ENCODE data around the gene CCT3. TPM values are rescaled to one million over a fixed set of nuclear protein-coding genes. Genes with fewer than 3 reads are reported as not detected.

The CCT3 gene
- total RNA-seq, 1 donor from 2014 or later, result 343 TPM

DNA sequence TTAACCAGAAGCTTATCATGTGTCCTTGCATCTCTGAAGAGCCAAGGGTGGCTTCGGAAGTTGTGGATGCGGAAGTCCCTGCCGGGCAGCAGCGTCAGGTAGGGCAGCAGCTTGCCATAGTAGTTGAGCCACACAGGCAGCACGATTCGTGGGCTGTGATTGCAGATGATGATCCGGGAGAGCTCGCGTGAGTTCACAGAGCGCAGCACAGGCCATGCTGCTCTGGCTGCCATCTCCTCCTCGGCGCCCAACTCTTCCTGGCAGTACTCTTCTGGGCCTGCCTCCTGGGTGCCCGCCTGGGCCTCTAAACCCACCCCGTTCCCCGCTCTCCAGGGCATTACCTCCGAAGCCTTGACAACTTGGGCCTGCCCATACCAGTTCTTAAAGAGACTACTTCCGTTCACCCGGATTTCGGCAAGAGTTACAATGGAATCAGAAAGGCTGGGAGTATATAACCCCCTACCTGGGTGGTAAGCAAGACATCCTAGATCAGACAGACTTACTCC, 39.2 kb downstream of the CCT3 start, which contains the start of gene VHLL:
TSS of gene VHLL (minus strand) at position 456 of the 506 bp plus-strand sequence. CDS start at position 338, 118 bp downstream.
- Mint-ChIP-seq H3K27ac (ENCODE audit: unreplicated experiment) (no peak within 1 kb of the TSS), H3K27me3 (ENCODE audit: low read depth) (no peaks in the 10 kb centered on the region), H3K9me3 (no peaks in the 10 kb centered on the region), H3K4me3 (peak within 1 kb of the TSS; percentile 49), H3K36me3 (ENCODE audit: low read depth) (no peaks in the 10 kb centered on the region), H3K4me1 (peaks cover 15% of the 10 kb centered on the region)
- no peak for DNase-seq (ENCODE audit: low read depth, low spot score)
- TF ChIP-seq, protein P1, sequence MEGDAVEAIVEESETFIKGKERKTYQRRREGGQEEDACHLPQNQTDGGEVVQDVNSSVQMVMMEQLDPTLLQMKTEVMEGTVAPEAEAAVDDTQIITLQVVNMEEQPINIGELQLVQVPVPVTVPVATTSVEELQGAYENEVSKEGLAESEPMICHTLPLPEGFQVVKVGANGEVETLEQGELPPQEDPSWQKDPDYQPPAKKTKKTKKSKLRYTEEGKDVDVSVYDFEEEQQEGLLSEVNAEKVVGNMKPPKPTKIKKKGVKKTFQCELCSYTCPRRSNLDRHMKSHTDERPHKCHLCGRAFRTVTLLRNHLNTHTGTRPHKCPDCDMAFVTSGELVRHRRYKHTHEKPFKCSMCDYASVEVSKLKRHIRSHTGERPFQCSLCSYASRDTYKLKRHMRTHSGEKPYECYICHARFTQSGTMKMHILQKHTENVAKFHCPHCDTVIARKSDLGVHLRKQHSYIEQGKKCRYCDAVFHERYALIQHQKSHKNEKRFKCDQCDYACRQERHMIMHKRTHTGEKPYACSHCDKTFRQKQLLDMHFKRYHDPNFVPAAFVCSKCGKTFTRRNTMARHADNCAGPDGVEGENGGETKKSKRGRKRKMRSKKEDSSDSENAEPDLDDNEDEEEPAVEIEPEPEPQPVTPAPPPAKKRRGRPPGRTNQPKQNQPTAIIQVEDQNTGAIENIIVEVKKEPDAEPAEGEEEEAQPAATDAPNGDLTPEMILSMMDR (conservative IDR thresholded peaks at IDR 0.05), result no peak

DNA sequence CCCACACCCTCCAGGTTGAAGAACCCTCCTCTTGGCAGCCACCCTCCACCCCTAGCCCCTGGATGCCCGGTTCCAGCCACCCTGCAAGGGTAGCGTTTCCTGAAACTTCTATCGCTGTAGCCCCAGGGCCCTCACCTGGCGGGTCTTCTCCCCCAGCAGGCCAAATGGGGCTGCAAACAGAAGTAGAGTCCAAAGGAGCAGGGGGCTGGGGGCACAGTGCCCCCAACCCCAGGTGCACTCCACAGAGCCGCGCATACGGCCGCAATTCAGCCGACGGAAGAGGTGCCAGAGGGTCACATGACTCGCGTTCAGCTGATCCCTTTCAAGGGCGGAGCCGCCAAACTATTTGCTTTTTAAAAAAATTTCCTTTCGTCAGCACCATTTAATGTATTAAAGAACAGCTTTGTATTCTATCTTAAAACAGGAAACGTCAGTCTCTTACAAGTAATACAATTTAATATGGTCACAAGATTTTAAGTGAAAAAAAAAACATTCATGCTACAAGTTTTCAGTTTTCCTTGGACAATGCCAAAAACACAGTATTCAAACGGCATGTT, 42.6 kb downstream of the CCT3 start, which contains the start of gene GLMP:
TSS of gene GLMP (minus strand) at position 289 of the 557 bp plus-strand sequence. CDS start at position 255, 34 bp downstream.
- no peak within 1 kb of the TSS for H3K27ac Mint-ChIP-seq (ENCODE audit: unreplicated experiment)
- H3K36me3 Mint-ChIP-seq (ENCODE audit: low read depth), result no peaks in the 10 kb centered on the region
- peaks cover 23% of the 10 kb centered on the region for H3K4me1 Mint-ChIP-seq
- H3K9me3 Mint-ChIP-seq, result no peaks in the 10 kb centered on the region
- H3K4me3 Mint-ChIP-seq, result peak within 1 kb of the TSS; percentile 88
- TF ChIP-seq, protein P1 (conservative IDR thresholded peaks at IDR 0.05), result no peak
- DNase-seq (ENCODE audit: low read depth, low spot score), result peak; percentile 23
- H3K27me3 Mint-ChIP-seq (ENCODE audit: low read depth), result no peaks in the 10 kb centered on the region

DNA sequence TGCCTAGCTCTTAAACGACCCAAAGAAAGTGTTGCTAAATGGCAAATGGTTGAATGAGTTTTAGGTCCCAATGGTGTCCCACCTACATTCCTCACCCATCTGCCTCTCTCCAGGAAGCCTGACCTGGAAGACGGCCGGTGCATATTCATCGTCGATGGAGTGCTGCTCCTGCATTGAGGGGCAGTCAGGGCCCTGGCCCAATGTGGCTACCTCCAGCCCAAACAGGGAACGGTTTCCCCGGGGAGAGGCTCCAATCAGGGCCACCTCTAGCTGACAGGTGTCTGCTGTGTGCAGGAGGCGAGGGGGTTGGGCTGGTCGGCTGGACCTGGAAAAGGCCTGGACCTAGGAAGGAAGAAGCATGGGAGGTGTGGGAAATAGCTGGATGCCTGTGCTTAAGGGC, 44.2 kb downstream of the CCT3 start:
- Mint-ChIP-seq H3K4me1 (peaks cover 23% of the 10 kb centered on the region), H3K9me3 (no peaks in the 10 kb centered on the region), H3K27ac (ENCODE audit: unreplicated experiment) (no peak overlapping the region), H3K4me3 (no peak overlapping the region), H3K36me3 (ENCODE audit: low read depth) (no peaks in the 10 kb centered on the region), H3K27me3 (ENCODE audit: low read depth) (no peaks in the 10 kb centered on the region)
- no peak for DNase-seq (ENCODE audit: low read depth, low spot score)
- TF ChIP-seq, protein P1 (conservative IDR thresholded peaks at IDR 0.05), result no peak

DNA sequence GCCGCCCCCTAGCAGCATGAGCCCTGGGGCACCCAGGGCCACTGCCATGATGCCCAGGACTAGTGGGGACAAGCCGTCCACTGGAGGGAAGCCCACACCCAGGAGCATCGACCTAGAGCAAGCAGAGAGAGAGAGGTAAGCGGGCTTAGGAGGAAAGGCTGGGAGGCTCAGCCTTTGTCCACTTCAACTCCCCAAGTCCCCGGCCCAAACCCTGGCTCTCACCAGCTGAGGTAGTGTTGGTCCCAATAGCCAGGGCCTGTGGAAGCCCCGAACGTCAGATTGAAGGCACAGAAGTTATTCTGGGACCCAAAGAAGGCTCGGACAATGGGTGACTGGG, 45.0 kb downstream of the CCT3 start:
- TF ChIP-seq, protein P1 (conservative IDR thresholded peaks at IDR 0.05), result no peak
- Mint-ChIP-seq H3K27ac (ENCODE audit: unreplicated experiment) (peak overlapping the region; percentile 93), H3K4me1 (peaks cover 23% of the 10 kb centered on the region), H3K9me3 (no peaks in the 10 kb centered on the region), H3K4me3 (peak overlapping the region; percentile 41), H3K36me3 (ENCODE audit: low read depth) (no peaks in the 10 kb centered on the region), H3K27me3 (ENCODE audit: low read depth) (no peaks in the 10 kb centered on the region)
- DNase-seq (ENCODE audit: low read depth, low spot score), result no peak

DNA sequence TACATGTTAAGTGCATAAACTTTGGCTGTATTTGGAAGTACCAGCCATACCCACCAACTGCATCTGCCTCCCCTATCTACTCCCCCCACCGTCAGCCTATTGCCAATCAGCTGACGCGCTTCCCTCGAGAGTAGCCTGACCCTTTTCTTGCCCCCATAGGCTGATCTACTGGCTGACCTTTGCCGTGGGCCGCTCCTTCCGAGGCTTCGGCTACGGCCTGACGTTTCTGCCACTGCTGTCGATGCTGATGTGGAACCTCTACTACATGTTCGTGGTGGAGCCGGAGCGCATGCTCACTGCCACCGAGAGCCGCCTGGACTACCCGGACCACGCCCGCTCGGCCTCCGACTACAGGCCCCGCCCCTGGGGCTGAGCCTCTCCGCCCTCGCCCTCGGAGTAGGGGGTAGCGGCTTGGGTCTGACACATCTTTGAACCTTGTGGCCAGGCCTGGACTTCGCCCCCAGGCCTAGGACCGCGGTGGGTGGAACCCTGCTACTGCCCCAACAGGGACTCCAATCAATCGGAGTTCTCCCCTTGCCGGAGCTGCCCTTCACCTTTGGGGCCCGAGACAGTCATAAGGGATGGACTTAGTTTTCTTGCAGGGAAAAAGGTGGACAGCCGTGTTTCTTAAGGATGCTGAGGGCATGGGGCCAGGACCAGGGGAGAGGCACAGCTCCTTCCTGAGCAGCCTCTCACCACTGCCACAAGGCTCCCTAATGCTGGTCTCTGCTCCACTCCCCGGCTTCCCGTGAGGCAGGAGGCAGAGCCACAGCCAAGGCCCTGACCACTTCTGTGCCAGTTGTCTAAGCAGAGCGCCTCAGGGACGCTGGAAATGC, 46.6 kb downstream of the CCT3 start:
- Mint-ChIP-seq H3K4me3 (peak overlapping the region; percentile 82), H3K9me3 (no peaks in the 10 kb centered on the region), H3K27me3 (ENCODE audit: low read depth) (no peaks in the 10 kb centered on the region), H3K27ac (ENCODE audit: unreplicated experiment) (peak overlapping the region; percentile 81), H3K4me1 (peaks cover 23% of the 10 kb centered on the region), H3K36me3 (ENCODE audit: low read depth) (no peaks in the 10 kb centered on the region)
- TF ChIP-seq, protein P1 (conservative IDR thresholded peaks at IDR 0.05), result no peak
- DNase-seq (ENCODE audit: low read depth, low spot score), result peak; percentile 76
